Activated effector memory CD4-positive, alpha-beta T cell treated with anti-CD3 and anti-CD28 coated beads, Interleukin-2, amount 50 U/mL, for 16 hours (primary cell): Measurements from ENCODE around the gene MSI2.
"Not testable (repeated sequence)": the region's sequence is repeated elsewhere in the genome, so short reads cannot be mapped to it uniquely, and the experiment has no call there.

ENCODE experiments used
- DNase-seq: peaks from one replicate; pipeline ENCODE4 v3.0.0-alpha.2; 2020

The MSI2 gene

DNA sequence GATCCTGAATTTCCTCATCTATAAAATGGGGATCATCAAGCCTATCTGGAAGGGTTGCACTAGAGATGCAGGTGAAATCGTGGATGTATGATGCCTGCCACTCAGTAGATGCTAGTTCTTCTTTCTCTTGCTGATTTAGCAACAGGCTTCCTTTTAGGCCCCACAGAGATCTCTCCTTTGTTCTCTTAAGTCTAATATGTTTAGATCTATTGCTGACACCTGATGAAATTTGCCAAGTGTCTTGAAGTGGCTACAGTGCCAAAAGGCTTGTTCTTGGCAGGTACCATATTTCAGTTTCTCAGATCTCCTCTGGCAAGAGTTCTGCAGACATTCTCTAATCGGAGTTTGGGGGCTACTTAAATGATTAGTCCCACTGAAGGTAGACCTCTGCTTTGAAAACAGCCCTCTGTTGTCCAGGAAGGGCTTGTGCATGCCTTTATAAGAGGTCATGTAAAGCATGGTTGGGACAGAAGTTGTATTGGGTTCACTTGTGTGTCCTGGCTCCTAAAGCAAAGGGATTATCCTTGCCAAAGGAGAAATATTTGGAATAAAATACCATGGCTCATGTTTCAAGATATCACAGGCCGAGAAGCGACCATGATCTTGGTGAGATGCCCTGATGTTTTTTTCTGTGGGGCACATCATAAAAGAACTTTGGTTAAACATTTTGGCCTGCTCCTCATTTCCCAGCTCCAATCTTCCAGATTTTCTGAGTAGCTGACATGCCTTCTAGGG, 234.0 kb downstream of the MSI2 start:
- DNase-seq = no peak

DNA sequence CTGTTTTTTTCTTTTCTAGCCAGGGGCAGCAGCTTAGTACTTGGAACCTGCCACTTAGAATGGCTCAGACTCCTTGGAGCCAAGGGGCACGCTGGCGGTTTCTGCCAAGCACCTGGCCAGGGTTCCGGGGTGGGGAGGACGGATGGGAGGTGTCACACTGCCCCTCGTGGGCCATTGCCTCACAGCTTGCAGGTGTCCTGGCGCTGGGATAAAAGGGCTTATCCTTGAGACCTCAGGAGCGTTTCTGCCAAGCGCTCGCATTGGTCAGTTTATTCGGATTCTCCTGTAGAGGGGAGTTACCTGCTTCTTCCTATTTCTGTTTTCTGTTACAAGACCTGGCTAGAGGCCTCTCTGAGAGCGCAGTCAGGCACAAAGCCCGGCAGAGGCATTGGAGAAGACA, 234.6 kb downstream of the MSI2 start:
- DNase-seq = no peak

DNA sequence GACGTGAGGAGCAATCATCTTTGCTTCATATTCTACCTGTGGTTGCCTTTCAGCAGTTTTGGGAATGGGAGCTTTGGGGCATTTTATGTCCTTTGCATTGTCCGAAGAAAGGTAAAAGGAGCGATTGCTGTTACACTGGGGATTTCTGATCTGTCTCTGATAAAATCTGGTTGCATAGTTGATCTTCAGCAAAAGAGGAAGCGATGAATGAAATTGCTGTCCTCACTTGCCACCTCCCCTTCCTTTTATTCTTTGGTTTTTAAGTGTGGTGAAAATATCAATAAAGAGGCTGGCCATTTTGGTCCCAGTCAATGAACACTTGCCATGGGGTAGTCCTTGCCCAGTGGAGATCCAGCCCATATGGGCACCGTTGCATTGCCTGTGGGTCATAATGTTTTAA, 236.8 kb downstream of the MSI2 start:
- DNase-seq = no peak

DNA sequence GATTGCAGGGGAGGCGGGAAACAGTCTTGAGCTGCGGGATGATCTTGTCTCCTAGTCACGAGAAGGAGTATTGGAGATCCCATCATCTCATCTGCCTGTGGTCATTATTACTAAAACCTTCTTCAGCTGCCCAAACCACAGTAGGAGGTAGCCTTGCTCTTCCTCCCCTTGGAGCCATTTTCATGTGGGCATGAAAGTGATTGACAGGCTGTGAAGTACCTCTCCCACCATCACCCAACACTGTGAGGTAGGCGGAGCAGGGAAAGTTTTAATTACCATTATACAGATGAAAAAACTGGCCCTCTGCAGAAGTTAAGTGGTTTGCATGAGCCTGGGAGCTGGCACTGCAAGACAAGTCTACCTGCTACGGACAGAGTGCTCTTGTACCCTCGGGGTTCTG, 237.3 kb downstream of the MSI2 start:
- DNase-seq = no peak

DNA sequence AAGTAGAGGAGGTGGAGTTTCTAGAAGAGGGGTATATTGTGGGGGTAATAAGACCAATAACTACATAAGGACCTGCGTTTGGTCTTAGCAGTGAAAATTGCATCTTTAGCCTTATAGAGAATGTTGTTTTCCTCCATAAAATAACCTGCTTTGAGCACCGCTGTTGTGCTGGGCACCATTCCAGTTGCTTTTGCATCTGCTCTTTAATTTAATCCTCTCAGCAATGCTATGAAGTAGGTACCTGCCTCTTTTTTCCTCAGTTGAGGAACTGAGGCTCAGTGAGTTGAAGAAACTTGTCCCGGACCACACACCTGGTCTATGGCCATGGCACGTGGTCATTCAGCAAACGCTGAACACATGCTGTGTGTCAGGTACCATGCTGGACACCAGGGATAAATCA, 238.1 kb downstream of the MSI2 start:
- DNase-seq = no peak

DNA sequence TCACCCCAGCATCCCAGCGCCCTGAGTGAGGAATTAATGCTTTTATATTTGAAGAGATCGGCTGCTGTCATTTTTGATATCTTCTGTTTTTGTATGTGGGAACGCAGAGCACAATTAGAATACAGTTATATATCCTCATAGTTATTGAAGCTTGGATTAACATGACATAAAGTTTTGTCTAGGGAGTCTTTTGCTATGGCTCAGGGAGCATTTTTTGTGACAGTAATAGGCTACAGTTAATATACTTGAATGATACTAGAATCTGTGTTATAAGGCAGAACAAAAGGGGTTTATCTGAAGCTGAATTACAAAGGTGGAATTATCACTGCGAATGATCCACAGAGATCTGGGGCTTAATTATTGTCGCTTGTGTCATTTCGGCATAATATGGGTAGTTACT, 239.4 kb downstream of the MSI2 start:
- DNase-seq = no peak

DNA sequence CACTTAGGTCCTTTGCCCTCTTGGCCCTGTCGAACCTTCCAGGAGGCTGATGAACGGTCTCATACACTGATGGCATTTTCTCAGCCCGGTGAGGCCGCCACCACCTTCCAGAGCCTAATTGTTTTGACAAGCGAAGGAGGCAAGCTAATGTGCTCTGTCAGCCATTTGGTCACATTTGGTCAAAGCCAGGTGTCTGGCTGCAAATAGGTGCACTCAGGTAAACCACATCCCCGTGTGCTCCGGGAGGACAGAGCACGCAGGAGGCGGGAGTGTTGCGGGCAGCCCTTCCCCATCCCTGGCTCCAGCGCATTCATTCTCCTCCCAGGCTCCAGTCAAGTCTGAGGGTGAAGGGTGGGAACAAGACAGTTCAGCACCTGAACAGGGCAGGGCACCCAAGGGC, 240.1 kb downstream of the MSI2 start:
- DNase-seq = no peak

DNA sequence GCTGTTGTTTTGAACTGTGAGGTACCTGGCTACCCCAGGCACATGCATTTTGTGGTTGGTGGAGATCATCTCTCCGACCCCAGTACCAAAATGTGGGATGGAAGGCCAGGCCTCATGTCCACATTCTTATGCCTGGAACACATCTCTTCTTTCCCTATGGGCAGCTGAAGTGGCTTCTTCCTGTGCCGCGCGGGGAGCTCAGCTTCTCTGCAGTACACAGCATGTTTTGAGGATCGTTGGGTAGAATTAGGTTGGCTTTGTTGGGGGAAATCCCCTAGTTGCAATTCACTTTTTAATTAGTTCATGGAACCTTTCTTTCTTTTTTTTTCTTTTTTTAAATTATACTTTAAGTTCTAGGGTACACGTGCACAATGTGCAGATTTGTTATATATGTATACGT, 242.1 kb downstream of the MSI2 start:
- no peak for DNase-seq

DNA sequence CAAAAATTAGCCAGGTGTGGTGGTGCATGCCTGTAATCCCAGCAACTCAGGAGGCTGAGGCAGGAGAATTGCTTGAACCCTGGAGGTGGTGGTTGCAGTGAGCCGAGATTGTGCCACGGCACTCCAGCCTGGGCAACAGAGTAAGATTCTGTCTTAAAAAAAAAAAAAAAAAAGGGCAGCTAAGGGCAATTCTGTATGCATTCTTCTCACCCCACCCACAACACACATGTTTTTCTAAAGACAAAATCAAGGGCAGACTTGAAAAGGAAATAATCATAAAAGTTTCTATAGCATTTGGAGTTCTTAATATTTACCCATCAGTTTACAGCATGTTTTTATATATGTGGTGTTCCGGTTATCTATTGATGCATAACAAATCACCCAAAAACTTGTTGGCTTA, 242.9 kb downstream of the MSI2 start:
- DNase-seq = not testable (repeated sequence)

DNA sequence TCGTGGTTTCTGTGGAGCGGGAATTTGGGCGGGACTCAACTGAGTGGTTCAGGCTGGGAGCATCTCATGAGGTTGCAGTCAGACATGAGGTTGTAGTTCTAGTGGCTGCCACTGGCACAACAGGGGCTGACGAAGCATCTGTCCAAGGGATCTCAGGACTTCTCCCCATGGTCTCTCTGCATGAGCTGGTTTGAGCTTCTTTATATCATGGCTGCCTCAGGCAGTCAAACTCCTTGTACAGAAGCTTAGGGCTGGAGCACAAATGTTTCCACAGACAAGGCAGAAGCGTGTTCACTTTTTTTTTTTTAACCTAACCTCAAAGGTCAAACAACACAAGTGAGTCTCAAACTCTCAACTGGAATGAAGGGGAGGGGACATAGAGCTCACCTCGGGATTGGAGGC, 243.3 kb downstream of the MSI2 start:
- no peak for DNase-seq

DNA sequence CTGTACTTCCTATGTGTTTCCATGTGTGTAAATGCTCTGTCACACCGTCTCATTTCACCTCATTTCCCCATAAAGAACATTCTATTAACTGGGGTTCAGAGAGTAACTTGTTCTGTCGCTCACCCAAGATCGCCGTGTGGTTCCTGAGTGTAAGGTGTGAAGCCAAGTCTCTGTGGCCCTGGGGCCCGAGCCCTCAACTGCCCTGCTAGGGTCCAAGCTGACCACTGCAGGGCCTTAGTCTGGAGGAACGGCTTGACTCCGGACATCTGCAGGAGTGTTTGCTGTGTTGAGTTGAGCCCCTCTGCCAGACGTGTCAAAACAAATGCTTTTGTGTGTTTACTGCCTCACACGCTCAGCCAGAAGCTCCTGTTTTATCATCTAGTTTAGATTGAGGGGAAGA, 244.7 kb downstream of the MSI2 start:
- DNase-seq = no peak

DNA sequence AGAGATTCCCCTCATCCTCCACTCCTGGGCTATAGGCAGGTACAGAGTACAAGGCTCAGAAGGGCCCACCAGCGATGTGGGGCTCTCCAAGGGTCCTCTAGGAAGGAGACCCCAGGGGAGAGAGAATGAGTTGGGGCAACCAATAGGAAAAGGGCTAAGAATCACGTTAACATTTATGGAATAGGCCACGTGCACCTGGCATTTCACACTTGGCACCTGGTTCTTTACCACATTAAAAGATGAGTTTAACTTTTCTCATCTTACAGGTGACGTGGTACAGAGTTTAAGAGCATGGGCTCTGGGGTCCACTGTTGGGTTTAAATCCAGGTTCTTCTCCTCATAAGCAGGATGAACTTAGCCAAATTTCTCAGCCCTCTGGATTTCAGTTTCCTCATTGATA, 245.7 kb downstream of the MSI2 start:
- DNase-seq = no peak

DNA sequence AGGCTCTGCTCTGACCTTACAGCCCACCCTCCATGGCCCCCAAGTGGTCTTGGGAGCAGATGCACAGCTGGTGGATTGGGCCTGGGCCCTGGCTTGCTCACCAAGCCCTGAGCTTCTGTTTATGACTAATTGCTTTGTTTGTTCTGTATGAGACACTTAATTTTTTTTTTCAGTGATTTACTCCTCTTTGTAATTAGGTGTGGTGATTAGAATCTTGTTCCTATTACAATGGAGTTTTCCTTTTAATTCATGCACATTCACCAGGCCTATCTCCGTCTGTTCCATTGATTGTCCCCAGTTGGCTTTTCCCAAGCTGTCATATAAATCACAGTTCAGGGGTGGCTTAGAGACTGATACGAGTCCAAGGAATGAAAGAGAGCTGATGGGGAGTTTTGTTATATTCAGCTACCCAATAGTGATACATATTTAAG, 246.5 kb downstream of the MSI2 start:
- DNase-seq = no peak

DNA sequence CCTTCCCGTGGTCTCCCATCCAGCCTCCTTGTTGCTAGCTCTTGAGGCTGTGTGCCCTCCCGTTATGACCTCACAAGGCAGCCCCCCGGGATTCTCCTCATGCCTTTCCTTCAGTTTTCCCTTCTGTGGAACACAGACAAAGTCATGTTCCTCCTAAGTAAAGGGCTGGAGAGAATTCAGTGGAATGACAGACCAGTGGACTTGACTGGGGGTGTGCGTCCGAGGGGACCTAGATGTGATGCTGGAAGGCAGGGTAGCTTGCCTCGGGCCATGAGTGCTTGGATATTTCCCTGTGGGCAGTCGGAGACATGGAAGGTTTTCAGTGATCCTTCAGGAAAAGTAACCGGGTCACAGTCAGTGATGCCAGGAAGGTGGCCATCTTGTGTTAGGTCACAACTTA, 247.9 kb downstream of the MSI2 start:
- no peak for DNase-seq

DNA sequence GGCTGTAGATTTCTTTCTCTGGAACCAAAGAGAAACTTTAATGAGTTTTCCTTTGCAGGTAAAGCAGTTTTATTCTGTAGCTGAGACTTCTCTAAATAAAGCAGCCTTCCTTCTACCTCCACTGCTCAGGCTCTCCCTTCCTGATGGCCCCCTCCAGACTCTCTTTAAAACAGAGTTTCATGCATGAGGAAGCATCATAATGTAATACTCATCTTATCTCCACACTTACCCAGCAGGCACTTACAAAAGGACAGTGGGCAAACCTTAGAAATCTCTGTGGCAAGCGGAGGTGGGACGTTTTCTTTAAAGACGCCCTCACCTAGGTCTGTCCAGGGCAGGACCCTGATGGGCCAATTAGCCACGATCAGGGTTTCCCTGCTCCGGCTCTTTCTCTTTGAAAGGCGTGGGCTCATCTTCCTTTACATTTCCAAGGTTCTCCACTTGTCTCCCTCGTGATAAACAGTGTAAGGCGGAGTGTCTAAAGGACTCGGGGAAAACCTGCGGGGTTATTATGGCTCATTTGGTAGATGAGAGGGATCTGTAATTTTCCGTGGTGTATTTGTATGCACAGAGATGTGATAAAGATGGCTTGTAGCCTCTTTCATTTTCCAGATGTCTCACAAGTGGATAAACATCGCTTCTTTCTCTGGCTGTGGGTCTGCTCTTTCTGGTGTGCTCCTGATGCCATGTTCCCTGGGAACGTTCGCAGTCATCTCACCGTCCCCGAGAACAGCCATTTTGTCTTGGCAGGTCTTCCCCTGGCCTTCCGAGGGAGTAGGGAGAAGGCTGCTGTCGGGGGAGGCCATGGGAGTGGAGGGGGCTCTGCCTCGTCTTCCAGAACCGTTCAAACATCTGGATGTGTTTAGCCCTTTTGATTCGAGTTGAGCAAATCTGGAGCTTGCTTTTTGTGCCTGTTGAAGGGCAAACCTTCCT, 249.8 kb downstream of the MSI2 start:
- DNase-seq = no peak

DNA sequence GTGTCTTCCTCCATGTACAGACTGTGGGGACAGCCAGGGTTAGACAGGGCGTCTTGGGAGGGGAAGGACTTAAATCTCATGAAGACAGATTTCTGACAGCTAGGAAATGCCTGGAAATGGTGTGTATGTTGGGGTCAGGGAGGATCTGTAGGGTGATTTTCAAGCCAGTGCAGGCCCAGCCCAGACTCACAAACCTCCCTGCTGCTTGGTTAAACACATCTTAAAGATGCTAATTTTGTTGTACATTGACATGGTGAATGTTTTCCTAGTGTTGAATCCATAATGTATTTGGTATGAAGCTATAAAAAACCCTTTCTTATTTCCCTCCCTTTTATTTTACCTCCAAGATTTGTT, 250.4 kb downstream of the MSI2 start:
- no peak for DNase-seq

DNA sequence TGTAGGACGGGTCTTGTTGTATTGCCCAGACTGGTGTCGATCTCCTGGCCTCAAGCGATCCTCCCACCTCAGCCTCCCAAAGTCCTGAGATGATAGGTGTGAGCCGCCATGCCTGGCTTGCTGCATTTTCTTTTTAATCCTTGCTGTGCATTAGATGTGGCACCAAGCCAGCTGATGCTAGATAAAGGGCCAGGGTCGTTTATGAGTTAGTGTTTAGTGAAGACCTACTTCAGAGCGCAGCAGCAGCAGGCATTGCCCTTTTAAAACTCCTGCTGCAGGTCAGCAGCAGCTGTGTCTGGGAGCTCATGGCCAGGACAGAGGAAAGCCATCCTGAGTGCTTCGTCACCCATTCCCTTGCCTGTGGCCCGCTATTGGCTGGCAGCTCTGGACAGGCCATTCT, 251.5 kb downstream of the MSI2 start:
- DNase-seq = no peak

DNA sequence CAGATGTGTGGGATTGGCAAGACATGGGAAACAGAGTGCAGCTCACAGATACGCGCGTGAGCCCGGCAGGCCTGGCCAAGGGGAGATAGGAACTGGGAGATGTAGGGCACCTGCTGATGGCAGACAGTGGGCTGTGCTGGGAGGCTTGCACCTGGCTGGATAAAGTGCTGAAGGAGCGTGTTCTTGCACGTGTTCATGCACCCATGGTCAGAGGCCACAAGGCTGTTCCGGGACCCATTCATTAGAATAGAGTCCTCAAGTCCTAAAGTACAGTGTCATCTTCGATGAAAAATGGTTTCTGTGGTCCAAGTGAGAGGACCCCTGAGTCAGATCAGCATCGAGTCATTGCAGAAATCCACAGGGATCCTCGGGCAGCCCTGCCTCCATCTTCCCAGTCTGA, 252.3 kb downstream of the MSI2 start:
- DNase-seq = no peak

DNA sequence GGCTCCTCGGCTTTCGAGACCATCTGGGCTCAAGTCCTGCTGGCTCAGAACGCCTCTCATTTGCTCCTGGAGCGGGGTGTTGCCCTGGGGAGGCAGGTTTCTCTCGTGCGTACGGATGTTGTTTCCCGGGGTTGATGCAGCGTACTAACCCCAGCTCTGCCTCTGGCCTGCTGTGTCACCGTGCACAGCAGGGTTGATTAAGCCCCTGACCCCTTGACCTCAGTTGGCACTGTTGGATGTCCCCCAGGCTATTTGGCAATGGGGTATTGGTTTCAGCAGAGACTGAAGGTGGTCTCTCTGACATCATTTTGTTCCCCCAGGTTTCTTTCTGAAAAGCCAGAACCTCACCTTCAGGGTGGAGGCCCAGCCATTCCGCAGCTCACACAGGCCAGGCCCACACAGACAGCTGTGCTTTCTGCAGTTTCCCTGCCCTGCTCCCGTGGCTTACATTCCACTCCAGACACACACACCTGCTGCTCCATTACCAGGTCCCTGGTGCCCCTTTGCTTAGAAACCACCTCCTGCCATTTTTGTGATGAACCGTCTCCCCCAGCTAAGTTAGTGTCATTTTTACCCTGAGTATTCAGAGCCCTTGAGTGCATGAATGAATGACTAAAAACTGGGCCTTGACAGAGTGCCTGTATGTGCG, 255.3 kb downstream of the MSI2 start:
- no peak for DNase-seq

DNA sequence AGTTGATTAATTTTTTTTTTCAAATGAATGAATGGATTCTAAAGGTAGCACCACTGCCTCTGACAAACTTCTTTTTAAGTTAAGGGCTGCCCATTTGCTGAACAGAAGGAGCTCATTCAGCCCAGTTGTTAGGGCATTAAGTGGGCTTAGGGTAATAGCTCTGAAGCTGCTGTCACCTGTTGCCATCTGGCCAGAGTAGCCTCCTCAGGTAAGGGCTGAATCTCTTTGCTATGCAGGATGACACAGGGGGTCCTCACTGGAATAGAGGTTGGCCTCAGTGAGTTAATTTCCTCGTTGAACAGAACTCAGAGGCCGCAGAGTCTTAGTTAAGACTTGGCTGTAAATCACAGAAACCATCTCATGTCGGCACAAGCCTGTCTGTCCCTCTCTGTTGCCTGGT, 255.9 kb downstream of the MSI2 start:
- DNase-seq = no peak

DNA sequence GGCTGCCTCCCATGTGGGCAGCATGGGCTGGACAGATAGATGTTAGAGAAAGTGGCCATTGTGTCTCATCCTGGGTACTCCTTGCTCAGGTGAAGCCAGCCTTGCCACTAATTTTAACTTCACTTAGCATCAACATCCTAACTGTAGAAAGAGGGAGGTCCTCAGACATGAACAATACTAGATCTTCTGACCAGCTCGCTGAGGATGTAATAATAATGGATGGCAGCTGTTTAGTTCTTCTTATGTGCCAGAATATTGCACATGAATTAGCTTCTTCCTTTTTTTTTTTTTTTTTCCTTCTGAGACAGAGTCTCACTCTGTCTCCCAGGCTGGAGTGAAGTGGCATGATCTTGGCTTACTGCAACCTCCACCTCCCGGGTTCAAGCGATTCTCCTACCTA, 256.4 kb downstream of the MSI2 start:
- DNase-seq = no peak

DNA sequence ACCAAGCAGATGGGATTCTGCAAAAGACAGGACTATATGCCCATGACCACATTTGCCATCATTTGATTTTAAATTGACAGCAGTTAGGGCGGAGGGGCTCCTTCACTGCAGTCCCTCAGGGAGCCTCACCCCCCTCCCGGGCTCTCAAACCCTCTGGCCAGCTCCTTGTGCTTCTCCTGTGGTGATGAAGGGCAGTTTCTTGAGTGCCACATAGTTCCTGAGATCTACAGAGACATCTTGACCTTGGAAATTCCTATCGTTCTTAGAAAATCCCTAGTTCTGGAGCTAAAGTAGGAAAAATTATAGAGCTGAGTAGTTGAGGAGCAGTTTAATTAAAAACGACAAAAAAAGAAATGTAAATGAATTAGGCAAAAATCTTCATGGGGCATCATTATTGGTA, 257.2 kb downstream of the MSI2 start:
- no peak for DNase-seq

DNA sequence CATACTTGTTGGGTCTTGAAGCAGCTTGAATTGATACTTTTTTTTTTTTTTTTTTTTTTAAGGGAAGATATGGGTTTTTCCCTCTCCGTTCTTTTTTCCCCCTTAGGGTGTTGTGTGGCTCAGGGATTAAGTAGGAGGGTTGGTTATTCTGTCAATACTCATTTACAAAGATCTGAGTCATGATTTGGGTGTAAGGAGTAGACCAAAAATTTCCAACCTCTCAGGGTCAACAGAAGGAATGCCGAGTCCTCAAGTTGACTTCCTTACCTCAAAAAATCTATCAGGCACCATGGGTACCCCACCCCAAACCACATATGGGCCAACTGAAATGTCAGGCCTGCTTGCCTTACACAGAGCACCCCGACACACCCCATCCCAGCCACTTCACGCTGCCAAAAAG, 258.3 kb downstream of the MSI2 start:
- no peak for DNase-seq

DNA sequence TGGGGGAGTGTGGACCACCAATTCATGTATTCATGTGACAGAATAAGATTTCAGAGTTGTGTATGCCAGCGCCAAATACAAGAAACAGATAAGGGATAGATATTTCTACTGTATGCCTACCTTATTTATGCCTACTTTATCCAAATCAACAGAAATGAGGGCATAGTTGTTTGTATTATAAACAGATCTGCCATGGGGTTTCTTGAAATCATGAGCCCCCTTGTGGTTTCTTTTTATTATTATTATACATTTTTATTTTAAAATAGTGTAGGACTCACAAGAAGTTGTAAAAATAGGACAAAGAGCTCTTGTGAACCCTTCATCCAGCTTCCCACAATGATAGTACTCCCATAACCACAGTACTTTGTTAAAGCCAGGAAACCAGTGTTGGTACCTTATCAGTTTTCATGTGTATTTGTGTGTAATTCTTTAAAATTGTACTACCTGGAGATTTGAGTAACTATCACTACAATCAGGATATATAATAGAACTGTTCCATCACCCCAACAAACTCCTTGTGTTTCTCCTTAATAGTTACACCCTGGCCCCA, 259.4 kb downstream of the MSI2 start:
- no peak for DNase-seq
